GM10266 (cell line): ENCODE data around the gene PACSIN2.

Experiments used
- DNase-seq: peaks from one replicate; pipeline ENCODE4 v3.0.0; 2012; ENCODE audit errors: extremely low spot score
- TF ChIP-seq, protein P1 (sequence below): IDR thresholded peaks from 2 replicates; pipeline ENCODE4 v1.5.1; 2012; ENCODE audit warnings: mild to moderate bottlenecking, low read depth; ENCODE audit not compliant: control insufficient read depth, insufficient read depth; ENCODE audit errors: missing control alignments

The PACSIN2 gene

DNA sequence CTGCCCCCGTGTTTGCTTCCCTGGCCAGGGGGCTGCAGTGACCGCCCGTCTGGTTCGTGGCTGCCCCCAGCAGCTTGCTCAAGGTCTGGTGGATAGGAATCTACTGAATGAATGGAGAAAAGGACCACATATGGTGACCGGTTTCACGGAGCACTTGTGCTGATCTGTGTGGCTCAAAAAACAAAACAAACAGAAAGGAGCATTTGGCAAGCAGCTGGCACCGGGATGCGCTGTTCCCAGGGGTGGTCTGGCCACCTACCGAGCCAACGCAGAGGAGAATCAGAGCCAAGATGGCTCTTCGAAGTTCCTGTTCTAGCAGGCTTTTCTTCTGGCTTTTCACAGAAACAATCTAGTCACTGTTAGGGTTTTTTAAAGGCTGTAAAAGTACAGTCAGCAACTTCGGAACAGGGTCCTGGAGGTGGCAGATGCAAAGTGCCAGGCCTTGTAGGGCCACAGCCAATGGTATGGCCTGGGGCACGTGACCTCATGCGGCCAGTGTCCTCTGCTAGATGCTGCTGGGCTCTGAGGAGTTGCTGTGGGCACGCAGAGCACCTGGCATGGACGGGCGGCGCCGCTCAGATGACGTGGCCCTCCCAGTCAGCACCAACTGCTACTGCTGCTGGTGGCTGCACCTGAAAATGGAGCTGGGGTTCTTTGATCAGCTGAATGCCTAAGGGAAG lies 27.3 kb upstream of the PACSIN2 start:
- no peak for DNase-seq
- TF ChIP-seq, protein P1, sequence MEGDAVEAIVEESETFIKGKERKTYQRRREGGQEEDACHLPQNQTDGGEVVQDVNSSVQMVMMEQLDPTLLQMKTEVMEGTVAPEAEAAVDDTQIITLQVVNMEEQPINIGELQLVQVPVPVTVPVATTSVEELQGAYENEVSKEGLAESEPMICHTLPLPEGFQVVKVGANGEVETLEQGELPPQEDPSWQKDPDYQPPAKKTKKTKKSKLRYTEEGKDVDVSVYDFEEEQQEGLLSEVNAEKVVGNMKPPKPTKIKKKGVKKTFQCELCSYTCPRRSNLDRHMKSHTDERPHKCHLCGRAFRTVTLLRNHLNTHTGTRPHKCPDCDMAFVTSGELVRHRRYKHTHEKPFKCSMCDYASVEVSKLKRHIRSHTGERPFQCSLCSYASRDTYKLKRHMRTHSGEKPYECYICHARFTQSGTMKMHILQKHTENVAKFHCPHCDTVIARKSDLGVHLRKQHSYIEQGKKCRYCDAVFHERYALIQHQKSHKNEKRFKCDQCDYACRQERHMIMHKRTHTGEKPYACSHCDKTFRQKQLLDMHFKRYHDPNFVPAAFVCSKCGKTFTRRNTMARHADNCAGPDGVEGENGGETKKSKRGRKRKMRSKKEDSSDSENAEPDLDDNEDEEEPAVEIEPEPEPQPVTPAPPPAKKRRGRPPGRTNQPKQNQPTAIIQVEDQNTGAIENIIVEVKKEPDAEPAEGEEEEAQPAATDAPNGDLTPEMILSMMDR, result no peak

DNA sequence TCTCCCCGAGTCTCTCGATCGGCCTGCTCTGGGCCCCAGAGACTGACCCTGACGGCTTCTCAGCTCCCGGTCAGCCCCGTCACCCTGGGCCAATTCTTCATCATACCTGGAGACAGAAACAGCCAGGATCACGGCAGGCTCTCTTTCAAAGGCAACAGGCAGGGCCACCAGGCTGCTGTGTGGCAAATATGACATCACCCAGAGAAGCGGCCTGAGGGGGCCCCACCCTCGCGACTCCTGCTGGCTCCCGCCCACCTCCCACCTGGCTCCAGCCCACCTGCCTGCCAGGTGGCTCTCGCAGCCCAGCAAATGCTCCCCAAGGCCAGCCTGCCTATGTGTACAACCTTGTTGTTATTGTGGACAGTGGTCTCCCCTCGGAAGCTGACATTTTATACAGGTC lies 24.9 kb upstream of the PACSIN2 start:
- DNase-seq, result no peak
- TF ChIP-seq, protein P1, result no peak

DNA sequence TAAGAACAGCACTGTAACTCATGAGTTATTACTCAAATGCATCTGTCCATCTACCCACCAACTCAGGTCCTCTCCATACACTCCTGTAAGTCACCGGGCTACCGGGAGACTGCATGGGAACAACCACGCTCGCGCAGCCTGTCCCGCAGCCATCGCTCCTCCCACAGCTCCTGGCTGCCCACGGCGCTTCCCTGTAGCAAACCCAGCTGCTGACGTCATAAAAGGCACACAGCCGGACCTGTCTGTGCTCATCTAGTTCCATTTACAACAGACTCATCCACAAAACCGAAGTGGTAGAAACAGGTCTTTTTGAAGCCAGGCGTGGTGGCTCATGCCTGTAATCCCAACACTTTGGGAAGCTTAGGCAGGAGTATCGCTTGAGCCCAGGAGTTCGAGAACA lies 23.4 kb upstream of the PACSIN2 start:
- DNase-seq, result no peak
- TF ChIP-seq, protein P1, result no peak

DNA sequence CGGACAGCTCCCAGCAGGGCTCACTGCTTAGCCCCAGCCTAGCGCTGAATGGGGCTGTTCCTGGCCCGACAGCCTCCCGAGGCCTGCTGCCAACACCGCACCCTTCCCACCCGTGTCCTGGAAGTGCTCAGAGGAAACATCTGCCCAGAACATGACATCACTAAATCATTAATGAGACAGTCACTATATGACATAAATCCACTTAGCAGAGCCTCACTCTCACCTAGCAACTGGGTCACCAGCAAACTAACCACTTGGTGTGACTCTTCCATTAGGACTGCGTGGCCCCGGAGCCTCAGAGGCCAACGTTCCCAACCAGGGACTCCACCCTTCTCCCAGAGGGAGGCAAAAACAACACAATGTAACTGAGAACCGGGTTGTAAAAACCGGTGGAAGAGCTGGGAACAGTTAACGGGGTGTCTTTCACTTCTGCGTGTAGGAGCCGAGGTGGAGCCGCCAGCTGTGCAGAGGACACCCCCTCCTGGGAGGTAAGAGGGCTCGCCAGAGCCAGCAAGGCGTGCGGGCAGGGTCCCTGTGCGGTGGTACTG lies 21.4 kb upstream of the PACSIN2 start:
- no peak for DNase-seq

DNA sequence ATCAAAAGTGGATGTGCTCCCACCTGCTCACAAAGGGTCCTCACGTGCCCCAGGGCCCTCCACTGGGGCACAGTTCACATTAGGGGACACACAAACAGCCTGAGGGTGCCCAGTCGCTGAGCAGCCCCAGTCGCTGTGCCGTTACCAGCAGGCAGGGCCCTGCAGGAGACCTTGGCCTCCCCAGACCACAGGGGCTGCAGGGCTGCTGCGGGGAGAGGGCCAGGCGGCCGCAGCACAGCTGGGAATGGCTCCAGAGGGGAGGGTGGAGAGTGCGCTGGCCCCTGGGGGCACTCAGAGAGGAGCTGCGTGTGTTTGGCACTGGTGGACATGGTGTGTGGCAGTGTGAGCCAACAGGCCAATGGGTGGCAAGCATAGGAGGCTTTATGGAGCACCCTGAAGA lies 20.3 kb upstream of the PACSIN2 start:
- TF ChIP-seq, protein P1, result no peak
- DNase-seq, result no peak

More for the DNA sequence above, 21.4 kb upstream of the PACSIN2 start:
- TF ChIP-seq, protein P1, result no peak

DNA sequence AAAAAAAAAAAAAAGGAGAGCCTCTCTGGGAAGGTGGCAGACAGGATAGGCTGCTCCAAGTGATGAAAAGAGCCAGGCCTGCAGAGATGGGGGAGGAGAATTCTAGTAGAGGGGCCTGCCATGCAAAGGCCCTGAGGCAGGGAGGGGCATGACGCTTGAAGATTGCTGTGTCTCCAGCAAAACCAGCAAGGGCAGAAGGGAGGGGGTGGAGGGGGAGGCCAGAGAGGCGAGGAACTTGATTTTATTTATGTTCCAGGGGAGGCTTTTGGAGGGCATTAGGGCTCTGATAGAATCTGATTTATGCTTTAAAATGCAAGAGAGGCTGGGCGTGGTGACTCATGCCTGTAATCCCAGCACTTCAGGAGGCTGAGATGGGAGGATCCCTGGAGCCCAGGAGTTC lies 16.7 kb upstream of the PACSIN2 start:
- no peak for DNase-seq
- TF ChIP-seq, protein P1, result no peak

DNA sequence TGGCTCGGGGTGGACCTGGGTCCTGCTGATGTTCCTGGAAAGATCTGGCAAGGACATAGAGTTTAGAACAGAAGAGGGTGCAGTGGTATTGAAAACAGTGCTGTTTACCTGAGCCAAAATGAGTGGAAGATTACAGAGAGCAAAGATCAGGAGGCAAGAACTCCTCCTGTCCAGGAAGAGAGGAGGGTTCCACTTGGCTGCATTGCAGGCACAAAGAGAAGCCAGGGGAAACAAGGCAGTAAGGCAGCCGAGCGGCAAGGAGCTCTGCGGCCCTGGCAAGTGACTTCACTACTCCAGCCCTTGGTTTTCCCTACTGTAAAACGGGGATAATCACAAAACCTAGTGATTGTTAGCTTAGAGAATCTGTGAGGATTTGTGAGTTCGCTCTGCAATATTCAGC lies 3.7 kb upstream of the PACSIN2 start:
- DNase-seq, result no peak
- TF ChIP-seq, protein P1, result no peak
